Rectal smooth muscle tissue (tissue), 1 donor: ENCODE measurements around the gene AFAP1L2.
A peak's percentile ranks its signal among the peaks of the same experiment; 100 is the strongest.

Experiments used
- H3K27ac ChIP-seq: one replicate; pipeline ENCODE4 v1.7.0; 2013; ENCODE audit warnings: low read depth, low read length, inconsistent platforms
- H3K27me3 ChIP-seq: one replicate; pipeline ENCODE4 v1.7.0; 2013; ENCODE audit warnings: low read length; ENCODE audit not compliant: control insufficient read depth, insufficient read depth
- H3K36me3 ChIP-seq: one replicate; pipeline ENCODE4 v1.7.0; 2013; ENCODE audit warnings: low read length; ENCODE audit not compliant: control insufficient read depth, insufficient read depth
- H3K4me1 ChIP-seq: one replicate; pipeline ENCODE4 v1.7.0; 2013; ENCODE audit warnings: low read length; ENCODE audit not compliant: control insufficient read depth, insufficient read depth
- H3K4me3 ChIP-seq: one replicate; pipeline ENCODE4 v1.7.0; 2013; ENCODE audit warnings: low read length
- H3K9ac ChIP-seq: one replicate; pipeline ENCODE4 v1.7.0; 2013; ENCODE audit warnings: low read length

AFAP1L2 gene

GRCh38 chr10:114279289-114279688, 125.0 kb downstream of the AFAP1L2 start:
- Histone ChIP-seq H3K27me3 (peaks cover 2% of the 10 kb centered on the region), H3K36me3 (no peaks in the 10 kb centered on the region), H3K9ac (no peak overlapping the region), H3K4me1 (no peaks in the 10 kb centered on the region), H3K27ac (no peak overlapping the region), H3K4me3 (no peak overlapping the region)

- peaks cover 2% of the 10 kb centered on the region for H3K27me3 ChIP-seq
- H3K4me1 ChIP-seq = no peaks in the 10 kb centered on the region
- H3K36me3 ChIP-seq = no peaks in the 10 kb centered on the region
- no peak overlapping the region for H3K9ac ChIP-seq
- H3K4me3 ChIP-seq = no peak overlapping the region
- no peak overlapping the region for H3K27ac ChIP-seq
Measured at GRCh38 chr10:114278884-114279191, 125.5 kb downstream of the AFAP1L2 start.

GRCh38 chr10:114278140-114278883, 126.0 kb downstream of the AFAP1L2 start:
- H3K36me3 ChIP-seq = no peaks in the 10 kb centered on the region
- H3K4me3 ChIP-seq = no peak overlapping the region
- peaks cover 2% of the 10 kb centered on the region for H3K27me3 ChIP-seq
- no peak overlapping the region for H3K9ac ChIP-seq
- no peak overlapping the region for H3K27ac ChIP-seq
- H3K4me1 ChIP-seq = no peaks in the 10 kb centered on the region

GRCh38 chr10:114276671-114277070, 127.6 kb downstream of the AFAP1L2 start:
- H3K27ac ChIP-seq = no peak overlapping the region
- no peaks in the 10 kb centered on the region for H3K4me1 ChIP-seq
- no peak overlapping the region for H3K9ac ChIP-seq
- peaks cover 2% of the 10 kb centered on the region for H3K27me3 ChIP-seq
- no peaks in the 10 kb centered on the region for H3K36me3 ChIP-seq
- H3K4me3 ChIP-seq = no peak overlapping the region

- H3K36me3 ChIP-seq = no peaks in the 10 kb centered on the region
- no peak overlapping the region for H3K4me3 ChIP-seq
- no peak overlapping the region for H3K9ac ChIP-seq
- H3K27ac ChIP-seq = no peak overlapping the region
- no peaks in the 10 kb centered on the region for H3K4me1 ChIP-seq
- peaks cover 2% of the 10 kb centered on the region for H3K27me3 ChIP-seq
Measured at GRCh38 chr10:114276066-114276465, 128.2 kb downstream of the AFAP1L2 start.

- no peak overlapping the region for H3K27ac ChIP-seq
- H3K36me3 ChIP-seq = no peaks in the 10 kb centered on the region
- no peak overlapping the region for H3K4me3 ChIP-seq
- H3K9ac ChIP-seq = no peak overlapping the region
- peaks cover 2% of the 10 kb centered on the region for H3K27me3 ChIP-seq
- no peaks in the 10 kb centered on the region for H3K4me1 ChIP-seq
Measured at GRCh38 chr10:114274616-114275453, 129.5 kb downstream of the AFAP1L2 start.

GRCh38 chr10:114273910-114274309, 130.4 kb downstream of the AFAP1L2 start:
- no peak overlapping the region for H3K9ac ChIP-seq
- no peak overlapping the region for H3K4me3 ChIP-seq
- H3K36me3 ChIP-seq = no peaks in the 10 kb centered on the region
- no peak overlapping the region for H3K27ac ChIP-seq
- peaks cover 2% of the 10 kb centered on the region for H3K27me3 ChIP-seq
- H3K4me1 ChIP-seq = no peaks in the 10 kb centered on the region

- Histone ChIP-seq H3K27me3 (peaks cover 2% of the 10 kb centered on the region), H3K27ac (no peak overlapping the region), H3K4me3 (no peak overlapping the region), H3K36me3 (no peaks in the 10 kb centered on the region), H3K9ac (no peak overlapping the region), H3K4me1 (no peaks in the 10 kb centered on the region)
Measured at GRCh38 chr10:114272696-114273095, 131.6 kb downstream of the AFAP1L2 start.

GRCh38 chr10:114271779-114272167, 132.5 kb downstream of the AFAP1L2 start:
- H3K27ac ChIP-seq = peak overlapping the region; percentile 28
- H3K4me3 ChIP-seq = no peak overlapping the region

GRCh38 chr10:114271075-114271778, 133.1 kb downstream of the AFAP1L2 start:
- peak overlapping the region; percentile 34 for H3K27ac ChIP-seq
- no peak overlapping the region for H3K4me3 ChIP-seq
- H3K27me3 ChIP-seq = no peaks in the 10 kb centered on the region
- H3K36me3 ChIP-seq = no peaks in the 10 kb centered on the region
- H3K4me1 ChIP-seq = no peaks in the 10 kb centered on the region
- no peak overlapping the region for H3K9ac ChIP-seq

More at GRCh38 chr10:114271779-114272167, 132.5 kb downstream of the AFAP1L2 start:
- no peaks in the 10 kb centered on the region for H3K36me3 ChIP-seq
- H3K4me1 ChIP-seq = no peaks in the 10 kb centered on the region
- H3K27me3 ChIP-seq = peaks cover under 1% of the 10 kb centered on the region
- H3K9ac ChIP-seq = no peak overlapping the region

GRCh38 chr10:114266521-114266920, 137.8 kb downstream of the AFAP1L2 start:
- Histone ChIP-seq H3K27me3 (no peaks in the 10 kb centered on the region), H3K9ac (no peak overlapping the region), H3K27ac (peak overlapping the region; percentile 3), H3K4me1 (no peaks in the 10 kb centered on the region), H3K4me3 (no peak overlapping the region), H3K36me3 (no peaks in the 10 kb centered on the region)

GRCh38 chr10:114265392-114266053, 138.8 kb downstream of the AFAP1L2 start:
- Histone ChIP-seq H3K4me3 (no peak overlapping the region), H3K9ac (no peak overlapping the region), H3K27ac (peak overlapping the region; percentile 51), H3K27me3 (no peaks in the 10 kb centered on the region), H3K4me1 (no peaks in the 10 kb centered on the region), H3K36me3 (no peaks in the 10 kb centered on the region)
